Thyroid gland (tissue), 4 donors: ENCODE results near the gene SH3YL1. TPM values are rescaled to one million over a fixed set of nuclear protein-coding genes. Genes with fewer than 3 reads are reported as not detected.
"Not testable (repeated sequence)": the region's sequence is repeated elsewhere in the genome, so short reads cannot be mapped to it uniquely, and the experiment has no call there.

ENCODE experiments used
- DNase-seq, 2 donors: peaks; one replicate each; pipeline ENCODE4 v3.0.0-alpha.2; 2019
- H3K27ac ChIP-seq, 3 donors: fragments of 200-600 bp; sonication (generic); 1 replicate in 2 of 3; 2 replicates in 1 of 3; pipeline ENCODE4 v1.5.1; 2016 to 2019; ENCODE audit warnings: mild to moderate bottlenecking in 1 of 3, moderate library complexity in 1 of 3
- H3K27me3 ChIP-seq: fragments of 200-600 bp; sonication (generic); one replicate; pipeline ENCODE4 v1.5.1; 2019
- H3K36me3 ChIP-seq, 2 donors: fragments of 200-600 bp; sonication (generic); one replicate each; pipeline ENCODE4 v1.5.1; 2016 to 2019
- H3K4me1 ChIP-seq, 2 donors: fragments of 200-600 bp; sonication (generic); one replicate each; pipeline ENCODE4 v1.5.1; 2017 to 2019
- H3K4me3 ChIP-seq, 3 donors: fragments of 200-600 bp; sonication (generic); replicated peaks in 1 of 3; 1 replicate in 2 of 3; 2 replicates in 1 of 3; pipeline ENCODE4 v1.5.1; 2016; ENCODE audit warnings: mild to moderate bottlenecking in 1 of 3
- H3K9me3 ChIP-seq: fragments of 200-600 bp; sonication (generic); one replicate; pipeline ENCODE4 v1.5.1; 2017
- CTCF ChIP-seq, 6 experiments: fragments of 200-600 bp in 3 of 6; fragments of 450-650 bp in 3 of 6; sonication (generic) in 3 of 6; IDR thresholded peaks; one replicate each; pipeline ENCODE4 v1.5.1; 2016 to 2019; ENCODE audit warnings: antibody characterized with exemption in 6 of 6, mild to moderate bottlenecking in 2 of 6, inconsistent platforms in 1 of 6, moderate library complexity in 1 of 6
- POLR2A ChIP-seq, 2 donors: fragments of 450-650 bp; IDR thresholded peaks; one replicate each; pipeline ENCODE4 v1.6.1; 2017; ENCODE audit warnings: antibody characterized with exemption in 2 of 2, mild to moderate bottlenecking in 2 of 2, moderate library complexity in 1 of 2
- WGBS, 2 donors: methylation state at CpG; one replicate each; pipeline ENCODE4 v1.1.5; 2017; 5-methylcytosine and 5-hydroxymethylcytosine counted together
- intact Hi-C: fragments of 100-400 bp; cut with DNase I; formaldehyde crosslinking; loops from one replicate; pipeline ENCODE4 v1.15.1; 2023
- total RNA-seq, 4 donors: library from RNA; depleted of rRNA; stranded (reverse); fragments of >200 nt; gene quantifications; one replicate each; pipeline ENCODE4 v1.2.3, GENCODE V29; 2016

Gene SH3YL1
- total RNA-seq, 4 donors from 2014 or later, result 76.5 to 128 (median 85.1) TPM

GRCh38 chr2:177733-178132 lies 86.1 kb downstream of the SH3YL1 start:
- no peak overlapping the region for H3K4me3 ChIP-seq
- TF ChIP-seq CTCF (IDR thresholded peaks at IDR 0.05) (no peak), POLR2A (IDR thresholded peaks at IDR 0.05) (no peak)
- H3K27ac ChIP-seq, result no peak overlapping the region
- intact Hi-C loops, result no loop called here
- no peak for DNase-seq
- no peaks in the 10 kb centered on the region for H3K36me3 ChIP-seq
- no peaks in the 10 kb centered on the region for H3K27me3 ChIP-seq
- 74 to 92% methylated on average over 2 of the region's 2 CpGs for WGBS, 2 donors
- no peaks in the 10 kb centered on the region for H3K9me3 ChIP-seq
- H3K4me1 ChIP-seq, result no peaks in the 10 kb centered on the region

DNA sequence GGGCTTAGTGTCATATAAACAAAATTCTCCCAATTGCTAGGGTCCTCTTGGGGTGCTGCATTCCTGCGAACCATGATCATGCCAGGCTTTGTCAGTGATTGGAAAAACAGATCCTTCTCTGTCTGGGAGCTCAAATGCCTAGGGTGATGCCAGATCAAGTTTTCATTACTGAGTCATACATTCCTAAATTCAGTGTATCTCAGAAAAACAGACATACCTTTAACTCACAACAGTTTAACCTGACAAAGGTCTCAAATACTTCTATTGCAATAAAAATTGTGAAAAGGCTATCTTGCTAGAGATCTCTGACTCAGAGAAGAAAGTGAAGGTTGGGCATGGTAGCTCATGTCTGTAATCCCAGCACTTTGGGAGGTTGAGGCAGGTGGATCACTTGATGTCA lies 86.9 kb downstream of the SH3YL1 start:
- no peak overlapping the region for H3K27ac ChIP-seq
- H3K9me3 ChIP-seq, result no peaks in the 10 kb centered on the region
- no peaks in the 10 kb centered on the region for H3K27me3 ChIP-seq
- WGBS, 2 donors, result 89 to 95% methylated on average over 1 of the region's 1 CpG
- no peak for DNase-seq
- H3K36me3 ChIP-seq, result no peaks in the 10 kb centered on the region
- TF ChIP-seq CTCF (IDR thresholded peaks at IDR 0.05) (no peak), POLR2A (IDR thresholded peaks at IDR 0.05) (no peak)
- H3K4me3 ChIP-seq, result no peak overlapping the region
- intact Hi-C loops, result no loop called here
- H3K4me1 ChIP-seq, result no peaks in the 10 kb centered on the region

DNA sequence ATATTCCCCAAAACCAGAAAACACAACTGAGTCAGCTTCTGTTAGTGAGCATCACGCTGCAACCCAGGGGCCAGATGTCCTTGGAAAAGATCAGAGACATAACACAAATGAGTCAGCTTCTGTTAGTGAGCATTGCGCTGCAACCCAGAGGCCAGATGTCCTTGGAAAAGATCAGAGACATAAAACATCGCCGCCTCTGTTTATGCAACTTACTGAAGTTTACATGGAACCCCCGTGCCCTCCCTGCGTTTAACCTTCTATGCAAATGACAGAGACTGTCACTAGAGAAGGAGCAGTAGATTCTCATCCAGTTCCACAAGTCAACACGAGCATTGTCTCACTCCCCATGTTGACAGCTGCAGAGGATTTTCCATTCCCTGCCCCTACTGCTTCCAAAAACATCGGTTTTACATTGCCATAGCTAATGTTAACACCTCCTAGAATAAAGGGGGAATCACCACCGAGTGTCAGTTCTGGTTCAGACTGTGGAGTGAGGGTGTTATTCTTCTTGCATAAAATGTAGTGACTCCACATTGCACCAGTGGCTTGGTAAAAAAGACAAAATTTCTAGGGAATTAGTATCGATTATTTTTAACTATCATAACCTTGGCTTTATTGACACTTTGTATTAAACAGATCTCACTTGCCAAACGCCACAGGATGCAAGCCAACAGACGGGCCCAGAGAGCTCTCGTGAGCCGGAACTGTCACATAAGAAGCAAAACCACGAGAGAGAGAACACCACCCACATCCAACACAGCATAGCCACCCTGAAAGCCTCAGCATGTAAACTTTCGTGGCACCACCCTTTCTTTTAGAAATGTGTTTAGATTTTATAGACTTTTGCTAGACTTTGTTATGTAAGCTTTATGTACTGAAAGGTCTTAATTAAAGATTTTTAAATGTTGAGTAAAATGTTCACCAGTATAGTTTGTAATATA lies 87.7 kb downstream of the SH3YL1 start:
- Histone ChIP-seq H3K9me3 (no peaks in the 10 kb centered on the region), H3K27ac (no peak overlapping the region), H3K27me3 (no peaks in the 10 kb centered on the region), H3K4me1 (no peaks in the 10 kb centered on the region), H3K4me3 (no peak overlapping the region), H3K36me3 (no peaks in the 10 kb centered on the region)
- intact Hi-C loops, result no loop called here
- WGBS, 2 donors, result 70 to 73% methylated on average over 16 of the region's 16 CpGs
- DNase-seq, result no peak
- TF ChIP-seq POLR2A (IDR thresholded peaks at IDR 0.05) (no peak), CTCF (IDR thresholded peaks at IDR 0.05) (no peak)

DNA sequence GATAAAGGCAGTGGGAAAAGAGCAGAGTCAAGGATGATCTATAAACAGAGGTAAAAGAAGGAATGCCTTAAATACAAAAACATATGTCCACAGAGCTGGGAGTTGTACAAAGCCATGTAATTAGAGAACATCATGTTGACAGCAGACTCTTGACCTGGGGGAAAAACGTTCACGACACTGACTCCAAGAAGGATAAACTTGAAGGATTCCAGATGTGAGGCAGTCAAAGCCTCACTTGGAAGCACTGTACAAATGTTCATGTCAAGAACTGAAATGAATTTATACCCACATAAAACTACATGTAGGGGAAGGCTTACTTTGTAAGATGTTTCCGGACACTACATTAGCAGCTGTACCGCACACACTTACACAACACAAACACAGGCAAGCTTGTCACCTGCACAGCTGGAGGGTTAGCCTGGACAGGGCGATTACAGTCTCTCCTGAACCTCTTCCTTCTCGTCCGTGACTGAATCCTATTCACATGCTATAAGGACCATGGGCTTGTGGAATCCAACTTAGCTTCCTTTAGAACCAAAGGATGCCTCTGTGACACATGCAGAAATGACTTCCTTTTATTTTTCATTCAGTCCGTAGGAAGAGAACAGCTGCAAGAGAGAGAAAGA lies 88.6 kb downstream of the SH3YL1 start:
- Histone ChIP-seq H3K27me3 (no peaks in the 10 kb centered on the region), H3K4me1 (no peaks in the 10 kb centered on the region), H3K36me3 (no peaks in the 10 kb centered on the region), H3K27ac (no peak overlapping the region), H3K4me3 (no peak overlapping the region), H3K9me3 (no peaks in the 10 kb centered on the region)
- intact Hi-C loops, result no loop called here
- WGBS, 2 donors, result 56 to 67% methylated on average over 8 of the region's 8 CpGs
- TF ChIP-seq POLR2A (IDR thresholded peaks at IDR 0.05) (no peak), CTCF (IDR thresholded peaks at IDR 0.05) (no peak)
- DNase-seq, result no peak

DNA sequence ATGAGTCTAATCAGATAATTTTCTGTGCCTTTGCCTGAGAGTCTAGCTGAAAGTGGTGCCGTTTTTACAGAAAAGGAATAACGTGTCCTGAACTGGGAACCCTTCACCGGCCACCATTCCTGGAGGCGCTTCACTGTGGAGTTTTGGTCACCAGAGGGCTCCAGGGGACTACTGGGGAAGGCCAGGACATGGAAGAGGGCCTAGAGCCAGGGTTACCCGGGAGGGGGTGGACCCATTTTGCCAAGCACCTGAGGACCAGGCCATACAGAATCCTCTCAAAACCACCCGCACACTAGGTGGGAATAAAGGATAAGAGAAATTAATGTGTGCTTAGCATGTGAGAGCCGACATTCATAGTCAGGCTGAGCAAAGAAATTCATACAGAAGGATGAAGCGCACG lies 91.7 kb downstream of the SH3YL1 start:
- H3K9me3 ChIP-seq, H3K27me3 ChIP-seq, intact Hi-C loops, H3K4me1 ChIP-seq, H3K36me3 ChIP-seq, H3K4me3 ChIP-seq, H3K27ac ChIP-seq: not testable (repeated sequence)
- DNase-seq, result peak; percentile 21 to 51
- peak in 3 of 6 experiments; percentile 37 to 59 (median 45) for TF ChIP-seq CTCF (IDR thresholded peaks at IDR 0.05)
- WGBS, 2 donors, result 59 to 60% methylated on average over 9 of the region's 9 CpGs
